BJ (cell line): Measurements from ENCODE around the gene GSE1. TPM values are rescaled to one million over a fixed set of nuclear protein-coding genes. Genes with fewer than 3 reads are reported as not detected.

Experiments
- CTCF ChIA-PET: fragments of 350-600 bp; formaldehyde crosslinking; extraction: SDS; loops from one replicate; lab custom pipeline; 2021; ENCODE audit warnings: antibody characterized with exemption, inconsistent platforms; lab: Yijun Ruan, JAX
- POLR2A ChIA-PET: fragments of 300-600 bp; sonication (Branson Sonifier 250); formaldehyde crosslinking; extraction: SDS; loops from one replicate; lab custom pipeline; 2021; ENCODE audit warnings: antibody characterized with exemption; lab: Charles Lee
- DNase-seq: peaks from one replicate; pipeline ENCODE4 v3.0.0-alpha.2; 2011; ENCODE audit warnings: low read depth
- H3K27me3 ChIP-seq: 2 replicates; pipeline ENCODE4 v1.6.0; 2011; ENCODE audit warnings: low read length; ENCODE audit not compliant: control insufficient read depth, insufficient read depth
- H3K36me3 ChIP-seq: 2 replicates; pipeline ENCODE4 v1.5.1; 2011; ENCODE audit warnings: low read length; ENCODE audit not compliant: control insufficient read depth, insufficient read depth
- H3K4me3 ChIP-seq: 2 replicates; pipeline ENCODE4 v1.5.1; 2011; ENCODE audit warnings: low read depth, mild to moderate bottlenecking, control low read depth, low read length
- polyA plus RNA-seq: library from polyadenylated mRNA; depleted of rRNA; stranded (reverse); fragments of >200 nt; gene quantifications from 2 replicates; pipeline ENCODE4 v1.2.3, GENCODE V29; 2011
- TF ChIP-seq, protein P1 (sequence below): IDR thresholded peaks from 2 replicates; pipeline ENCODE4 v1.5.1; 2011; ENCODE audit warnings: low read depth, mild to moderate bottlenecking, control low read depth, inconsistent platforms, low read length, moderate library complexity; ENCODE audit not compliant: insufficient read depth

GSE1 gene
- polyA plus RNA-seq, 1 experiment: 16.2 TPM

DNA sequence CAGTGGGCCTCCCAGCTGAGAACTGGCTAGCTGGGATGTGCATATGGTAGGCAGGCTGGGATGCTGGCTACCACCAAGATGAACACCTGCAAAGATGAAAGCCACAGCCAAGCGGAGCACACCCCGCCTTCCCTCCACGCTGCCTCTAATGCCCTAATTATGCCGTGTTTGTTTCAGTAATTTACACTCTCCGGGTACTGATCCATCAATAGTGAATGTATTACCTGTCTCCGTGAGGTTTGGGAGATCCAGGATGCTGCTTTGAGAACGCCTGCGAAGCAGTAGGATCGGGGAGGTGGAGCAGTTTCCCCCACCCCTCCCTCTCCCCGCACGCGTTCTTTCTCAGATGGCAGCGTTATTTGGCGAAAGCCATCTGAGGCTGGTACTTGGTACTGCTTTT lies 28.9 kb upstream of the GSE1 start:
- ChIA-PET CTCF (interaction anchor here (0.6 kb wide), 1 partner anchor 46 kb away, joined by 3 read pairs; no protein-coding TSS in a partner anchor), POLR2A (interaction anchor here (0.5 kb wide), 1 partner anchor 9 kb away, joined by 6 read pairs; no protein-coding TSS in a partner anchor)
- H3K27me3 ChIP-seq: no peaks in the 10 kb centered on the region
- peaks cover 2% of the 10 kb centered on the region; the same call in 1 of the 2 replicates for H3K36me3 ChIP-seq
- DNase-seq: no peak
- TF ChIP-seq, protein P1, sequence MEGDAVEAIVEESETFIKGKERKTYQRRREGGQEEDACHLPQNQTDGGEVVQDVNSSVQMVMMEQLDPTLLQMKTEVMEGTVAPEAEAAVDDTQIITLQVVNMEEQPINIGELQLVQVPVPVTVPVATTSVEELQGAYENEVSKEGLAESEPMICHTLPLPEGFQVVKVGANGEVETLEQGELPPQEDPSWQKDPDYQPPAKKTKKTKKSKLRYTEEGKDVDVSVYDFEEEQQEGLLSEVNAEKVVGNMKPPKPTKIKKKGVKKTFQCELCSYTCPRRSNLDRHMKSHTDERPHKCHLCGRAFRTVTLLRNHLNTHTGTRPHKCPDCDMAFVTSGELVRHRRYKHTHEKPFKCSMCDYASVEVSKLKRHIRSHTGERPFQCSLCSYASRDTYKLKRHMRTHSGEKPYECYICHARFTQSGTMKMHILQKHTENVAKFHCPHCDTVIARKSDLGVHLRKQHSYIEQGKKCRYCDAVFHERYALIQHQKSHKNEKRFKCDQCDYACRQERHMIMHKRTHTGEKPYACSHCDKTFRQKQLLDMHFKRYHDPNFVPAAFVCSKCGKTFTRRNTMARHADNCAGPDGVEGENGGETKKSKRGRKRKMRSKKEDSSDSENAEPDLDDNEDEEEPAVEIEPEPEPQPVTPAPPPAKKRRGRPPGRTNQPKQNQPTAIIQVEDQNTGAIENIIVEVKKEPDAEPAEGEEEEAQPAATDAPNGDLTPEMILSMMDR: no peak
- no peak overlapping the region for H3K4me3 ChIP-seq

DNA sequence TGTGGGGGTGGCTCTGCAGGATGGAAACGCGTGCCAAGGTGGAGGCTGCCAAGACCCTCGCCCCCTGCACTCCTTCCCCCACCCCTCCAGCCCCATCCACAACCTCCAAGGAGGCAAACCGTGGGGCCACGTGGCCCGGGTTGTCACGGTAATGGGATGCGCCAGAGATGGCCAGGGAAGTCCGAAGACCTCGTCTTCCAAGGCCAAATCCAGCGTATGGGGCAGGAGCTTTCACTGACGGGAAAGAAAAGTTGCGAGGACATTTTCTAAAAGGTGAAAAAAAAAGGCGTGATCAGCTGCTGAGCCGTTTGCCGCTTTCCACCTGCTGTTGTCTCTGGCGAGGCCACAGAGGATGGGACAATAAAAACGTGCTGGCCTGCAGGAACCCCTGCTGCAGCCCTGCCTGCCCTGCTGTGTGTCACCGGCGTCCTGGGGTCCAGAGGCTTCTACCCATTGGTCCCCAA lies 28.3 kb upstream of the GSE1 start:
- Histone ChIP-seq H3K27me3 (no peaks in the 10 kb centered on the region), H3K36me3 (peaks cover 2% of the 10 kb centered on the region; the same call in 1 of the 2 replicates), H3K4me3 (no peak overlapping the region)
- ChIA-PET POLR2A (no interaction called here), CTCF (interaction anchor here (0.9 to 2.1 kb wide), 2 partner anchors 20 to 25 kb away, joined by 3 to 5 read pairs; no protein-coding TSS in a partner anchor)
- DNase-seq: no peak
- TF ChIP-seq, protein P1: no peak

DNA sequence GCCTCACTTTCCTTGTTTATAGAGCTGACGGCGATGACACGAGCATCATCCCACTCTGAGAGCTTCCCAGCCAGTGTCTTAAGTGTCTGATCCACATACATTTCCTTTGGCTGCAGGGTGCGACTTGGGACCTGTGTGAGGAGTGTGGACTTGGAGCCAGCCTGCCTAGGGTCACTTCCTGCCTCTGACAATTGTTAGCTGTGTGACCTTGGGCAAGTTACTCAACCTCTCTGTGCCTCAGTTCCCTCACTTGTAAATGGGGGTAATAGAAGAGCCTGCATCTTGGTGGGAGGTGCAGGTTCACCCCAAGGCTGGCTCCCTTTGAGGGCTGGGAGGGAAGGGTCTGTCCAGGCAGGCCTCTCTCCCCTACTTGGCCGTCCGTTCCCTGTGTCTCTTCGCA lies 27.4 kb upstream of the GSE1 start:
- ChIA-PET POLR2A (no interaction called here), CTCF (interaction anchor here (0.9 to 2.1 kb wide), 2 partner anchors 21 to 26 kb away, joined by 3 to 5 read pairs; no protein-coding TSS in a partner anchor)
- TF ChIP-seq, protein P1: no peak
- Histone ChIP-seq H3K27me3 (no peaks in the 10 kb centered on the region), H3K36me3 (0 out of 2 replicates have a peak, but pooled peaks cover 2% of the 10 kb centered on the region), H3K4me3 (no peak overlapping the region)
- no peak for DNase-seq

DNA sequence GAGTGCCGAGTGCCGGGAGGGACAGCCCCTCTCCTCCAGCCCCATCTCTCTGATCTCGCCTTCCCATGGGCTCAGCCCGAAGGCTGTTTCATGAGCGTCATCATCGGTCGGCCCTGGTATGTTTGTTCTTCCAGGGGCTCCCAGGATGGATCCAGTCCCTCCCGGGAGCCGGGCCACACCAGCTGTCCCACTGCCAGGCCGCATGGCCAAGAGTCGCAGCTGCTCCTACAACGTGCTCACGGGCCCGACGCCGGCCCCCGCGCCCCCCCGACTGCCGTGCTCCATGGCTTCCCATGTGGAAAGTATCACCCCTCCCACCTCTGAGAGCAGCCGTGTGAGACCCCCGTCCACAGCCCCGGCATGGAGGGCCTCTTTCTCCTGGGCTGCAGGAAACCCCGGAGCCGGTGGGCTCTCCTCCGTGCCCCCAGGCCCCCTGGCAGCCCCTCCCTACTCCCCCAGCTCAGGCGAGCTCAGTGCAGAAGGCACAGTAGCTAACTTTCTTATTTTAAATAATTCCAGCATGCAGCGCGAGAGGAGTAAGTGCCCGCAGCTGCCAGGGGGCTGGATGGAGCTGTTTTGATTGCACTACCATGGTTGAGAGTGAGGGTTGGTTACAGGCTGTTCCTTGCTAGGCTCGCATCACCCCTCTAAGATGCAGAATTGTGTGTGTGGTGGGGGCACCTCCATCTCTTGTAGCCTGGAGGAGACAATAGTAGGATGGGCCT lies 26.6 kb upstream of the GSE1 start:
- ChIA-PET POLR2A (no interaction called here), CTCF (interaction anchor here (2.1 kb wide), 1 partner anchor 22 kb away, joined by 5 read pairs; no protein-coding TSS in a partner anchor)
- no peaks in the 10 kb centered on the region for H3K27me3 ChIP-seq
- no peak for DNase-seq
- TF ChIP-seq, protein P1: no peak
- H3K4me3 ChIP-seq: no peak overlapping the region
- H3K36me3 ChIP-seq: 0 out of 2 replicates have a peak, but pooled peaks cover 2% of the 10 kb centered on the region
